ELR (cell line): Measurements from ENCODE around the gene CTTNBP2.
A peak's percentile ranks its signal among the peaks of the same experiment; 100 is the strongest.
"Not testable (repeated sequence)": the region's sequence is repeated elsewhere in the genome, so short reads cannot be mapped to it uniquely, and the experiment has no call there.

Source experiments
- DNase-seq: peaks from one replicate; pipeline ENCODE4 v3.0.0-alpha.2; 2015; ENCODE audit warnings: low read depth

Gene CTTNBP2

DNA sequence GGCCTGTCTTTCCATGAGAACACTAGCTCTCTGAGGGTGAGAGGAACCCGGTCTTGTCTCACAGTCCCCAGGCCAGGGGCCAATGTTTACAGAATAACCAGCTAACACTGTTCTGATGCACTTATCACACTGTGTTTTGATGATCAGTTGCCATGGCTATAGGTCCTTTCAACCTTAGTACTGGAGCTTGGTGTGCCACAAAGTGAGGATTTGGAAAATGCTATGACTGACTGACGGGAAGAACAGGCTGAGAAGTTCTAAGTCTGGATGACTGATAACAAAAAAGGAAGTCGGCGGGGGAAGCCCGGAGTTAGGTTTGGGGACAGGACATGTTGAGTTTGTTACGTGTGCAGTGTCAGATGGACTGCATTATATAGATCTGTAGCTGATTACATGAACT, 141.8 kb downstream of the CTTNBP2 start:
- no peak for DNase-seq

GRCh38 chr7:117730390-117730789, 142.9 kb downstream of the CTTNBP2 start:
- DNase-seq = no peak

DNA sequence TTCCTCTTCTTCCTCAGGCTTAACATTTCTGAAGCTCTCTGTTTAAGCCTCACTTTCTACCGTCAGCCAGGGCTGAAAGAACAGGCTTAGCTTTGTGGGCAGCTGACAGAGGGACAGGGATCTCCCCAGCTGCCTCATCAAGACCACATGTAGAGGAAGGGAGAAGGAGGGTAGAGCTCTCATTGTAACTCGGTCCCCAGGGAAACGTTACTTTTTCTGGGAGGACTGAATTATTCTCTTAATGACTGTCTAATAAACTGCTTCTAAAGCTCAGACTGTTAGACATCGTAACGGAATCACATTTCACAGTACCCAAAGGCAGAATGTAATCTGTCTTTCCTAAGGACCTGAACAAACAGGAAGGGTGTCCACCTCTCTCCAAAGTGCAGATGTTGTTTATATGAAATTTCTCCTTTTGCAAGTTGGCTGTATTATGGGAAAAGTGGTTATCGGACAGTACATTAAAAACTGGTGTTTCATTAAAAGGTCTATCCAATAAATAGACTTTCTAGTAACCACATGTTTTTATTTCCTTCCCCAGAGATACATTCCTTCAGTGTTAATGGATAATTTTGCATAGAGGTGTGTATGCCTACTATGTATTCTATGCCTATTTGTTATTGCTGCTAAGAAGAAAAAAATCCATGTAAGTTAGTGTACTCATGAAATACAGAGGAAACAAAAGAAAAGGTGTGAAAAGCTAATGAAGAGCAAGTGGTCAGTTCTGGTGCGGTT, 144.2 kb downstream of the CTTNBP2 start:
- no peak for DNase-seq

- DNase-seq = no peak
Measured at GRCh38 chr7:117724898-117725297, 148.3 kb downstream of the CTTNBP2 start.

DNA sequence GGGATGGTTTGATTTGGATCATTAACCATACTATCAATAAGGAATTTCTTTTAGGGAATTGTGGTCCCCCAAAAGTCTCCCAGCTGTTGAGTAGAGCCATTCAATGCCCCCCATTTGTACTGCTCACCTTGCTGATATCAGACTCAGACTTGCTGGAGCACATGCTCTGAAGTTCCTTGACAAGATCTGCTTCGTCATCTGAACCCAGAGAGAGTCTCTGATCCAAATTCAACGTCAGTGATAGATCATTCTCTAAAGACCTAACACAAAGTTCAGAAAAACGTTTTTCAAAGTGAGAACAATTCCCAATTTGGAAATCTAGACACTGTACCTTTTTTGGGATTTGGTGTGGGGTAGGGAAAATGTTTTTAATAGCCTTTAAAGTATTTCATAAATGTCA, 153.9 kb downstream of the CTTNBP2 start:
- no peak for DNase-seq

- no peak for DNase-seq
Measured at GRCh38 chr7:117718116-117718835, 155.0 kb downstream of the CTTNBP2 start.

DNA sequence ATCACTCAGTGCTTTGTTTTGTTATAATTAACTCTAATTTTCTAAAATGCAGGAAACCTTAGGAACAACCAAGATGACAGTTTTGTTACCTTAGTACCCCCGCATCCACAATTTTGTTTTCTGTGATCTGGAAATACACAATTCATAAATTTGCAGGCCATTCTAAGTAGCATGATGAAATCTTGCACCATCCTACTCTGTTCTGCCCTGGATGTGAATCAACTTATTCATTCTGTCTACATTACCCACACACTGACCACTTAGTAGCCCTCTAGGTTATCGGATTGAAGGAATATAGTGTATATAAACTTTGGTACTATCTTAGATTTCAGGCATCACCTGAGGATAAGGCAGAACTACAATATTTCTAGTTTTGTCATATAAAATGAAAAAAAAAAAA, 155.9 kb downstream of the CTTNBP2 start:
- no peak for DNase-seq

DNA sequence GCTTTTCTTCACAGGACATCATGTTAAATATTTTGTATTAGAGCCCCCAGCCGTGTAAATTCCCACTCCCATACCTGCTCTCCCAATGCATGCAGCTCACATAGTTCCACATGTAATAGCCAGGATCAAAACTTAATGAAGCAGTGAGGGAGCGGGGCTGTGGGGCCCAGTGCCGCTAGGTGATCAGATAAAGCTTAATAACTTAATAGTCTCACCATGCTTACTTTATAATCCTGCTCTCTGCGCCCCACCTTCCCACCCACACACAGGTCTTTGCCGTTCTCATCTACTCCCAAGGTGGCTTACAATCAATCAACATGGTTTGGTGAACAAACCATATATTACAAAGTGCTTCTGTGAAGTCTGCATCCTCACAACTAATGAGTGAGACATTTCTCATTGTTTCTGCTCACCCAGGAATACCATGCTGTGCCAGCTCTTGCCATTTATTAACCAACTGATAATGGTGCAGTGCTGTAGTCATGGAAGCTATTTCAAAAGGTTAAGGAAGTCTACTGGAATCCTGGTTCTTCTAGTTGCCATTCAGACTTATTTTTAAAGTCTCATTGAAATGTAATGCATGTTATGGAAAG, 156.4 kb downstream of the CTTNBP2 start:
- DNase-seq = no peak

DNA sequence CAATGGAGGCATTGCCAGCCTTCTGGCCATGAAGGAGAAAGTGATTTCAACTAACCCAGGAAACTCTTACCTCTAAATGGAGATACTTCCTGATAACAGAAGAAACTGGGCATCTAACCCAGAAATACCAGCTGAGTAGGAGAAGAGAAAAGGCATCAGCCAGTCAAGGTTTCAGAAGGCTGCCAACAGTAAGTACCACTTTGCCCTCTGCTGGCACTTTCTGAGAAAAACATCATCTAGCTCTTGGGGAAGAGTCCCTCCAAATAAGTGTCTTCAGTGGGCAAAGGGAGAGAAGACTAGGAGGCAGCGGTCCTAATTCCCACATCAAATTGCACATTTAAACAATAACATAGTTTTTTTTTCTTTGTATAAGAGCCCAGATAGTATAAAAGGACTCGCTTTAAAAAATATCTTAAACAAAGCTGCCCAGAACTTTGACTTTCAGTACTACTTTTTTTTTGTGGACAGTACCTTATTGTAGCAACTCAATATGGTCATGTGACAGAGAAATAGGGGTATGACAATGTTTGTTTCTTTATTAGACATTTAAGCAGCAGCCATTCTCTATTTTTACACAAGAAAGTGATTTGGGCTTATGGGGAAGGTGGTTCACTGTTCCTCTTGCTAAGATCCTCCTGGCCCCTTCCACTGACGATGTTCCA, 157.3 kb downstream of the CTTNBP2 start:
- peak; percentile 63 for DNase-seq

DNA sequence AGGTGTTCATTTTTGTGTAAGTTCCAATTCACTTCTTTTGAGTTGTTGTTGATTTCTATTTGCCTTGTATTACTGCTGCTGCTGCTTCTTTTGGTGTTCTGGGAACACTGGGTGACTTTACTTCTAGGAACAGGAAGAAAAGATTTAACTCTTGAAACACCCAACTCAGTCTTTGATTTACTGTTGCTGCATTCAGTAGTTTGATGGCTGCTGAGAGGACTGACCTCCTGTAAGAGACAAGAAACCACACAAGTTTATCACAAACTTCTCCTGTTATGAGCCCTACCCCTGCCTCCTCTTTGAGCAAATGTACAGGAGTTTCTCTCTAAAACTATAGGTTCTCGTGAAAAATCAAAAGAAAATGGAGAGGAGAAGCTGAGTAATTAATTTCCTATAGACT, 161.7 kb downstream of the CTTNBP2 start:
- no peak for DNase-seq

DNA sequence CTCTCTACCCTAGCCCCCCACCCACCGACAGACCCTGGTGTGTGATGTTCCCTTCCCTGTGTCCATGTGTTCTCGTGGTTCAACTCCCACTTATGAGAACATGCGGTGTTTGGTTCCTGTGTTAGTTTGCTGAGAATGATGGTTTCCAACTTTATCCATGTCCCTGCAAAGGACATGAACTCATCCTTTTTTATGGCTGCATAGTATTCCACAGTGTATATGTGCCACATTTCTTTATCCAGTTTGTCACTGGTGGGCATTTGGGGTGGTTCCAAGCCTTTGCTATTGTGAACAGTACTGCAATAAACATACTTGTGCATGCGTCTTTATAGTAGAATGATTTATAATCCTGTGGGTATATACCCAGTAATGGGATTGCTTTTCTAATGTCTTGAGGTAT, 165.1 kb downstream of the CTTNBP2 start:
- not testable (repeated sequence) for DNase-seq

GRCh38 chr7:117707080-117707479, 166.2 kb downstream of the CTTNBP2 start:
- DNase-seq = no peak

- no peak for DNase-seq
Measured at GRCh38 chr7:117706210-117706609, 167.0 kb downstream of the CTTNBP2 start.

DNA sequence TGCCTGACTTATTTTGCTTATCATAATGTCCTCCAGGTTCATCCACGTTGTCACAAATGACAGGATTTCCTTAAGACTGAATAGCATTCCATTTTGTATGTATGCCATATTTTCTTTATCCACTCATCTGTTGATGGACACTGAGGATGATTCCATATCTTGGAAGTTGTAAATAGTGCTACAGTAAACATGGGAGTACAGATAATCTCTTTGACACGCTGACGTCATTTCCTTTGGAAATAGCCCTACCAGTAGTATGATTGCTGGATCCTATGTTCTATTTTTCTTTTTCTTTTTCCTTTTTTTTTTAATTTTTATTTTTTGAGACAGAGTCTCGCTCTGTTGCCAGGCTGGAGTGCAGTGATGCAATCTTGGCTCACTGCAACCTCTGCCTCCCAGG, 167.6 kb downstream of the CTTNBP2 start:
- DNase-seq = no peak

DNA sequence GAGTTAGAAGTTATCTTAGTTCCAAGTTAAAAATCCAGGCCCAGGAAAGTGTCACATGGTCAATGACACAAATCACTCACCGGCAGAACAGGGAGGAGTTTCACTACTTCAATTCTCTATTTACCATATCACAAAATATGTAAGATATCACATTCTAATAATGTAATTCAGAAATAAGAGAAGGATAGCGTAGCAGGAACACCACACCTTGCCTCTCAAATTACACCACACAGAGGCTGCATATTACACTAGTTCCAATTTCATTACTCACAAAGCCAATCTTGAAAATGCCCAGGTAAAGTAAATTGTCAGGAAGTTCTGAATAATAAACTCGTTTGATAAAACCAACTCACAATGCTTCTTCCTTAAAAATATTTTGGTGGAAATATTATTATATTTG, 169.2 kb downstream of the CTTNBP2 start:
- no peak for DNase-seq

- no peak for DNase-seq
Measured at GRCh38 chr7:117698018-117698417, 175.2 kb downstream of the CTTNBP2 start.

- DNase-seq = no peak
Measured at GRCh38 chr7:117692338-117692737, 180.9 kb downstream of the CTTNBP2 start.

- DNase-seq = no peak
Measured at GRCh38 chr7:117690147-117690546, 183.1 kb downstream of the CTTNBP2 start.

GRCh38 chr7:117689406-117689805, 183.8 kb downstream of the CTTNBP2 start:
- no peak for DNase-seq

- no peak for DNase-seq
Measured at GRCh38 chr7:117688126-117688525, 185.1 kb downstream of the CTTNBP2 start.

- DNase-seq = no peak
Measured at GRCh38 chr7:117686311-117686935, 186.8 kb downstream of the CTTNBP2 start.

DNA sequence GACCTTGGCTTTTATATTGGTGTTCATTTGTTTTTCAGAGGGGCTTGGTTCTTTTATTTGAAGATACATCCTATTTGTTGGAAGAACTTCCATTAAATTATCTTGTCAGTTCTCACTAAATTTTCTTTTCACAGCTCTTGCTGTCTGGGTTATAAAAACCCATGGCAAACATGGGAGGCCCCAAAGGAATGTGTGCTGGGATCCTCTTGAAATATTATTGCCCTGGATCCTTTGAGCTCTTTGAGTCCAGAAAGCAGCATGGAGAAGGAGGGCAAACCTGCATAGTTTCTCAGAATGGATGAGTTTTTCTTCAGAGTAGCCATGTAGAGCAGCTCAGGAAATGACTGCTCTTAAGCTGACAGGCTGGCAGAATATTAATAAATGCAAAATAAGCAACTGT, 187.4 kb downstream of the CTTNBP2 start:
- no peak for DNase-seq
